Endodermal cell (in vitro differentiated cells): Measurements from ENCODE around the gene CEP112. TPM values are rescaled to one million over a fixed set of nuclear protein-coding genes. Genes with fewer than 3 reads are reported as not detected.

ENCODE experiments used
- DNase-seq: peaks from one replicate; pipeline ENCODE4 v3.0.0-alpha.2; 2017
- H3K27ac ChIP-seq: 2 replicates; pipeline ENCODE4 v1.5.1; 2013; ENCODE audit warnings: mild to moderate bottlenecking, low read depth, low read length, moderate library complexity
- H3K27me3 ChIP-seq: 2 replicates; pipeline ENCODE4 v1.6.1; 2013; ENCODE audit warnings: mild to moderate bottlenecking, low read length, moderate library complexity; ENCODE audit not compliant: insufficient read depth, control insufficient read depth, poor library complexity, severe bottlenecking
- H3K36me3 ChIP-seq: 2 replicates; pipeline ENCODE4 v1.7.0; 2013; ENCODE audit warnings: mild to moderate bottlenecking, low read length, moderate library complexity; ENCODE audit not compliant: control insufficient read depth, insufficient read depth
- H3K4me1 ChIP-seq: one replicate; pipeline ENCODE4 v1.7.0; 2013; ENCODE audit warnings: low read length; ENCODE audit not compliant: control insufficient read depth, insufficient read depth
- H3K4me3 ChIP-seq: 2 replicates; pipeline ENCODE4 v1.5.1; 2013; ENCODE audit warnings: mild to moderate bottlenecking, low read length, moderate library complexity
- H3K9ac ChIP-seq: 2 replicates; pipeline ENCODE4 v1.6.1; 2013; ENCODE audit warnings: mild to moderate bottlenecking, low read length, moderate library complexity; ENCODE audit not compliant: poor library complexity, severe bottlenecking; ENCODE audit errors: extremely low read depth
- H3K9me3 ChIP-seq: 2 replicates; pipeline ENCODE4 v1.6.1; 2013; ENCODE audit warnings: mild to moderate bottlenecking, low read length, moderate library complexity; ENCODE audit not compliant: control insufficient read depth
- H3K27ac Mint-ChIP-seq: 2 replicates; pipeline ENCODE4 v1.8.0; 2020; ENCODE audit warnings: mixed read lengths
- H3K27me3 Mint-ChIP-seq: 2 replicates; pipeline ENCODE4 v1.8.0; 2021; ENCODE audit warnings: mild to moderate bottlenecking, mixed read lengths; ENCODE audit not compliant: insufficient read depth
- H3K36me3 Mint-ChIP-seq: 2 replicates; pipeline ENCODE4 v1.8.0; 2020; ENCODE audit warnings: low read depth, mixed read lengths
- H3K4me1 Mint-ChIP-seq: 2 replicates; pipeline ENCODE4 v1.8.0; 2020; ENCODE audit warnings: mixed read lengths
- H3K4me3 Mint-ChIP-seq: 2 replicates; pipeline ENCODE4 v1.8.0; 2020; ENCODE audit warnings: mild to moderate bottlenecking, moderate library complexity, mixed read lengths
- H3K9me3 Mint-ChIP-seq: 2 replicates; pipeline ENCODE4 v1.8.0; 2020; ENCODE audit warnings: mild to moderate bottlenecking, mixed read lengths
- CTCF ChIP-seq: fragments of 200-600 bp; sonication (generic); conservative IDR thresholded peaks from 2 replicates; pipeline ENCODE4 v1.5.0; 2021; ENCODE audit warnings: antibody characterized with exemption, mild to moderate bottlenecking
- WGBS, 2 experiments: methylation state at CpG; one replicate each; pipeline versions ENCODE4 v1.1.5 to v1.1.7; 2013; ENCODE audit warnings: missing lambda C conversion rate in 2 of 2, mixed read lengths in 1 of 2; ENCODE audit not compliant: insufficient coverage in 1 of 2, insufficient read length in 1 of 2; 5-methylcytosine and 5-hydroxymethylcytosine counted together
- total RNA-seq, 2 donors: library from RNA; stranded (reverse); fragmentation: NEBNext Ultra II Directional in 1 of 2; extraction: Animal tissue kit (Norgen Biotek cat#: 25700) in 1 of 2; gene quantifications; 2 replicates in 1 of 2; 3 replicates in 1 of 2; pipeline ENCODE4 v1.2.1, GENCODE V29; 2021

Gene CEP112
- total RNA-seq, 2 donors from 2014 or later, result 15.2 to 21.4 TPM

- H3K36me3 ChIP-seq, result no peaks in the 10 kb centered on the region
- 88 to 89% methylated on average over 1 of the region's 1 CpG for WGBS, 2 experiments
- H3K27ac Mint-ChIP-seq, result no peak overlapping the region
- H3K4me3 ChIP-seq, result no peak overlapping the region
- no peaks in the 10 kb centered on the region for H3K9me3 Mint-ChIP-seq
- no peaks in the 10 kb centered on the region for H3K27me3 ChIP-seq
- H3K9me3 ChIP-seq, result no peaks in the 10 kb centered on the region
- peaks cover 1% of the 10 kb centered on the region for H3K27me3 Mint-ChIP-seq
- TF ChIP-seq CTCF, result no peak
- no peaks in the 10 kb centered on the region for H3K4me1 Mint-ChIP-seq
- no peaks in the 10 kb centered on the region for H3K4me1 ChIP-seq
- no peak for DNase-seq
- H3K27ac ChIP-seq, result no peak overlapping the region
- no peaks in the 10 kb centered on the region for H3K36me3 Mint-ChIP-seq
- H3K4me3 Mint-ChIP-seq, result no peak overlapping the region
- no peak overlapping the region for H3K9ac ChIP-seq
Observed at GRCh38 chr17:65750166-65750565, 441.8 kb downstream of the CEP112 start.

- Histone ChIP-seq H3K4me1 (no peaks in the 10 kb centered on the region), H3K27ac (no peak overlapping the region), H3K27me3 (no peaks in the 10 kb centered on the region), H3K36me3 (no peaks in the 10 kb centered on the region), H3K4me3 (no peak overlapping the region), H3K9ac (no peak overlapping the region), H3K9me3 (no peaks in the 10 kb centered on the region)
- no peaks in the 10 kb centered on the region for H3K9me3 Mint-ChIP-seq
- WGBS, 2 experiments, result 100% methylated on average over 1 of the region's 2 CpGs; no CpG with 5 or more reads in 1 of the 2 experiments
- H3K4me1 Mint-ChIP-seq, result no peaks in the 10 kb centered on the region
- H3K27ac Mint-ChIP-seq, result no peak overlapping the region
- no peak for DNase-seq
- peaks cover 1% of the 10 kb centered on the region for H3K27me3 Mint-ChIP-seq
- no peak overlapping the region for H3K4me3 Mint-ChIP-seq
- TF ChIP-seq CTCF, result no peak
- no peaks in the 10 kb centered on the region for H3K36me3 Mint-ChIP-seq
Observed at GRCh38 chr17:65749479-65749878, 442.5 kb downstream of the CEP112 start.

GRCh38 chr17:65745241-65745640 lies 446.7 kb downstream of the CEP112 start:
- Mint-ChIP-seq H3K27ac (no peak overlapping the region), H3K4me3 (no peak overlapping the region), H3K36me3 (no peaks in the 10 kb centered on the region), H3K9me3 (no peaks in the 10 kb centered on the region), H3K27me3 (peaks cover 1% of the 10 kb centered on the region), H3K4me1 (no peaks in the 10 kb centered on the region)
- Histone ChIP-seq H3K4me1 (no peaks in the 10 kb centered on the region), H3K4me3 (no peak overlapping the region), H3K9ac (no peak overlapping the region), H3K27ac (no peak overlapping the region), H3K36me3 (no peaks in the 10 kb centered on the region), H3K27me3 (no peaks in the 10 kb centered on the region), H3K9me3 (no peaks in the 10 kb centered on the region)
- no peak for DNase-seq
- no peak for TF ChIP-seq CTCF
